B cell (primary cell): ENCODE data around the gene NMNAT2.

Experiments used
- EZH2 ChIP-seq: IDR thresholded peaks from 2 replicates; pipeline ENCODE4 v1.6.1; 2012; ENCODE audit warnings: borderline replicate concordance, low read depth, mild to moderate bottlenecking, moderate library complexity, low read length; ENCODE audit not compliant: insufficient read depth, poor library complexity, severe bottlenecking
- TF ChIP-seq, protein P1 (sequence below): fragments of 200-600 bp; IDR thresholded peaks from one replicate; pipeline ENCODE4 v1.8.0; 2022; ENCODE audit warnings: antibody characterized with exemption, mild to moderate bottlenecking

DNA sequence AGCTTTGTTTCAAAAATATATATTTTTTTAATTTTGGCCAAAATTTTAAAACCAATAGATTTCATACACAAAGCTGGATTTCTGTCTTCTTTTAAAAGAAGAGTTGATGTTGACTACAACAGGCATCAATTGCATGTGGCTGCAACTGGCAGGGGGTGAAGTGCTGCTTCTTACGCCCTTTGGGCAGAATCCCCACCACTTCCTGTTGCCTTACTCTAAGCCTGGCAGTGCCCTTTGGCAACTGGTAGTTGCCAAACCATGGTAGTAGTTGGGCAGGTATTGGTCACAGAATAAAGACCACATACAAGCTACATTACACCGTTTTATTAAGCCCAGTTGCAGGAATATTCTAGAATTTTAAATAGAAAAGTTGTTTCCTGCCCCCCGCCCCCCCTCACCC lies 215.1 kb downstream of the NMNAT2 start:
- no peak for TF ChIP-seq EZH2
- TF ChIP-seq, protein P1, sequence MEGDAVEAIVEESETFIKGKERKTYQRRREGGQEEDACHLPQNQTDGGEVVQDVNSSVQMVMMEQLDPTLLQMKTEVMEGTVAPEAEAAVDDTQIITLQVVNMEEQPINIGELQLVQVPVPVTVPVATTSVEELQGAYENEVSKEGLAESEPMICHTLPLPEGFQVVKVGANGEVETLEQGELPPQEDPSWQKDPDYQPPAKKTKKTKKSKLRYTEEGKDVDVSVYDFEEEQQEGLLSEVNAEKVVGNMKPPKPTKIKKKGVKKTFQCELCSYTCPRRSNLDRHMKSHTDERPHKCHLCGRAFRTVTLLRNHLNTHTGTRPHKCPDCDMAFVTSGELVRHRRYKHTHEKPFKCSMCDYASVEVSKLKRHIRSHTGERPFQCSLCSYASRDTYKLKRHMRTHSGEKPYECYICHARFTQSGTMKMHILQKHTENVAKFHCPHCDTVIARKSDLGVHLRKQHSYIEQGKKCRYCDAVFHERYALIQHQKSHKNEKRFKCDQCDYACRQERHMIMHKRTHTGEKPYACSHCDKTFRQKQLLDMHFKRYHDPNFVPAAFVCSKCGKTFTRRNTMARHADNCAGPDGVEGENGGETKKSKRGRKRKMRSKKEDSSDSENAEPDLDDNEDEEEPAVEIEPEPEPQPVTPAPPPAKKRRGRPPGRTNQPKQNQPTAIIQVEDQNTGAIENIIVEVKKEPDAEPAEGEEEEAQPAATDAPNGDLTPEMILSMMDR, result no peak
